GM12865 (cell line): ENCODE results near the gene C2CD4C.

ENCODE experiments used
- DNase-seq: peaks from one replicate; pipeline ENCODE4 v3.0.0; 2010; ENCODE audit warnings: low read depth
- H3K4me3 ChIP-seq: 2 replicates; pipeline ENCODE4 v1.5.1; 2011; ENCODE audit warnings: mild to moderate bottlenecking, low read depth, low read length, control low read depth
- CTCF ChIP-seq: IDR thresholded peaks from 2 replicates; pipeline ENCODE4 v1.5.1; 2011; ENCODE audit warnings: low read length, control low read depth, low read depth, inconsistent platforms; ENCODE audit not compliant: insufficient read depth; ENCODE audit errors: missing control alignments

Gene C2CD4C

GRCh38 chr19:437041-437440 lies 28.1 kb upstream of the C2CD4C start:
- H3K4me3 ChIP-seq = no peak overlapping the region
- no peak for DNase-seq
- TF ChIP-seq CTCF = no peak

- DNase-seq = no peak
- TF ChIP-seq CTCF = no peak
- H3K4me3 ChIP-seq = no peak overlapping the region
Observed at GRCh38 chr19:436413-436950, 27.5 kb upstream of the C2CD4C start.

- no peak overlapping the region for H3K4me3 ChIP-seq
- DNase-seq = no peak
- TF ChIP-seq CTCF = no peak
Observed at GRCh38 chr19:435707-436412, 26.9 kb upstream of the C2CD4C start.

- TF ChIP-seq CTCF = no peak
- no peak for DNase-seq
- H3K4me3 ChIP-seq = no peak overlapping the region
Observed at GRCh38 chr19:435056-435706, 26.2 kb upstream of the C2CD4C start.

- no peak overlapping the region for H3K4me3 ChIP-seq
- DNase-seq = no peak
- TF ChIP-seq CTCF = no peak
Observed at GRCh38 chr19:434152-434960, 25.4 kb upstream of the C2CD4C start.

GRCh38 chr19:430701-431100 lies 21.8 kb upstream of the C2CD4C start:
- TF ChIP-seq CTCF = no peak
- no peak for DNase-seq
- no peak overlapping the region for H3K4me3 ChIP-seq
